HepG2 (cell line): ENCODE data around the gene ERF. TPM values are rescaled to one million over a fixed set of nuclear protein-coding genes. Genes with fewer than 3 reads are reported as not detected.
A peak's percentile ranks its signal among the peaks of the same experiment; 100 is the strongest.

ENCODE experiments used
- ATF2 ChIP-seq: sonication (generic); formaldehyde crosslinking; IDR thresholded peaks from 2 replicates; pipeline ENCODE4 v1.4.0; 2020; ENCODE audit warnings: missing genetic modification reagents
- DPF2 ChIP-seq: sonication (generic); formaldehyde crosslinking; IDR thresholded peaks from 2 replicates; pipeline ENCODE4 v1.4.0; 2020; ENCODE audit warnings: mild to moderate bottlenecking, low read depth, missing genetic modification reagents, borderline replicate concordance
- FOXK1 ChIP-seq: sonication (generic); formaldehyde crosslinking; IDR thresholded peaks from 2 replicates; pipeline ENCODE4 v1.4.0; 2020; ENCODE audit warnings: low read depth, missing genetic modification reagents, borderline replicate concordance
- MEF2D ChIP-seq: sonication (generic); formaldehyde crosslinking; IDR thresholded peaks from 2 replicates; pipeline ENCODE4 v1.5.1; 2020; ENCODE audit warnings: mild to moderate bottlenecking, missing genetic modification reagents
- NCOA2 ChIP-seq: sonication (generic); formaldehyde crosslinking; IDR thresholded peaks from 2 replicates; pipeline ENCODE4 v1.8.0; 2022; ENCODE audit warnings: inconsistent platforms
- PBX3 ChIP-seq: sonication (generic); formaldehyde crosslinking; IDR thresholded peaks from 2 replicates; pipeline ENCODE4 v1.8.1; 2023; ENCODE audit warnings: missing genetic modification reagents, inconsistent platforms, borderline replicate concordance
- PHF20 ChIP-seq: sonication (generic); formaldehyde crosslinking; IDR thresholded peaks from 2 replicates; pipeline ENCODE4 v1.5.0; 2020; ENCODE audit warnings: mild to moderate bottlenecking, missing genetic modification reagents
- SCMH1 ChIP-seq: sonication (generic); formaldehyde crosslinking; IDR thresholded peaks from 2 replicates; pipeline ENCODE4 v1.9.0; 2021; ENCODE audit warnings: missing genetic modification reagents, mild to moderate bottlenecking, borderline replicate concordance
- SNAPC4 ChIP-seq: sonication (generic); formaldehyde crosslinking; IDR thresholded peaks from 2 replicates; pipeline ENCODE4 v1.4.0; 2020; ENCODE audit warnings: mild to moderate bottlenecking, missing genetic modification reagents
- SP1 ChIP-seq, 2 experiments: fragments of 450-650 bp in 1 of 2; sonication (generic) in 1 of 2; formaldehyde crosslinking in 1 of 2; IDR thresholded peaks; 2 replicates each; pipeline versions ENCODE4 v1.4.0 to v1.6.1; 2016 to 2020; ENCODE audit warnings: missing genetic modification reagents in 1 of 2
- UBTF ChIP-seq: sonication (generic); formaldehyde crosslinking; IDR thresholded peaks from 2 replicates; pipeline ENCODE4 v1.4.0; 2020; ENCODE audit warnings: mild to moderate bottlenecking, missing genetic modification reagents
- ZBTB3 ChIP-seq: sonication (generic); formaldehyde crosslinking; IDR thresholded peaks from 2 replicates; pipeline ENCODE4 v1.4.0; 2020; ENCODE audit warnings: low read depth, mild to moderate bottlenecking, moderate library complexity, missing genetic modification reagents, borderline replicate concordance
- ZNF512 ChIP-seq: sonication (generic); formaldehyde crosslinking; IDR thresholded peaks from 2 replicates; pipeline ENCODE4 v1.4.0; 2020; ENCODE audit warnings: mild to moderate bottlenecking, missing genetic modification reagents
- ZNF607 ChIP-seq: sonication (generic); formaldehyde crosslinking; IDR thresholded peaks from 2 replicates; pipeline ENCODE4 v1.5.1; 2020; ENCODE audit warnings: missing genetic modification reagents, mild to moderate bottlenecking, borderline replicate concordance
- ZSCAN25 ChIP-seq: sonication (generic); formaldehyde crosslinking; IDR thresholded peaks from 2 replicates; pipeline ENCODE4 v1.8.0; 2022; ENCODE audit warnings: mild to moderate bottlenecking, missing genetic modification reagents
- polyA plus RNA-seq, 8 experiments: library from polyadenylated mRNA; depleted of rRNA in 3 of 8; stranded (reverse) in 7 of 8; unstranded in 1 of 8; fragments of >200 nt; fragmentation: Illumina TruSeq in 4 of 8; extraction: Trizol in 4 of 8; gene quantifications; 2 replicates each; pipeline versions ENCODE4 v1.2.1 to v1.2.3, GENCODE V29; 2011 to 2016; ENCODE audit warnings: low read depth in 4 of 8, missing spikeins in 1 of 8, mixed read lengths in 1 of 8; ENCODE audit not compliant: insufficient read depth in 1 of 8
- total RNA-seq, 5 experiments: library from RNA; depleted of rRNA; stranded (reverse); fragments of >200 nt; fragmentation: Illumina TruSeq; extraction: Trizol; gene quantifications; 2 replicates each; pipeline ENCODE4 v1.2.3, GENCODE V29; 2016; ENCODE audit warnings: low read depth in 1 of 5

The ERF gene
- total and polyA plus RNA-seq, 2 of the 13 experiments (the other 11 are each of a cell fraction or from before 2014, with no cell fraction given): 67.1 to 69.9 TPM

- TF ChIP-seq DPF2 (CRISPR knock-in tag): no peak
- no peak for TF ChIP-seq SP1 (IDR thresholded peaks at IDR 0.05)
- TF ChIP-seq SP1 (CRISPR knock-in tag; IDR thresholded peaks at IDR 0.05): peak; percentile 50; the same call in 1 of the 2 replicates
- TF ChIP-seq PHF20 (CRISPR knock-in tag): peak; percentile 59; the same call in 1 of the 2 replicates
- TF ChIP-seq SNAPC4 (CRISPR knock-in tag): peak; percentile 51; the same call in 1 of the 2 replicates
- TF ChIP-seq ZBTB3 (CRISPR knock-in tag): no peak
- TF ChIP-seq PBX3 (CRISPR knock-in tag): no peak
- TF ChIP-seq ZNF607: no peak
- 0 out of 2 replicates have a peak, but pooled peaks have one; percentile 30 for TF ChIP-seq ZSCAN25 (CRISPR knock-in tag)
- 0 out of 2 replicates have a peak, but pooled peaks have one; percentile 63 for TF ChIP-seq FOXK1
- peak; percentile 49; the same call in 1 of the 2 replicates for TF ChIP-seq MEF2D
- TF ChIP-seq ZNF512 (CRISPR knock-in tag): no peak
- no peak for TF ChIP-seq SCMH1 (CRISPR knock-in tag)
- TF ChIP-seq ATF2 (CRISPR knock-in tag): peak; percentile 66; the same call in 1 of the 2 replicates
- TF ChIP-seq NCOA2 (CRISPR knock-in tag): peak; percentile 38; the same call in 1 of the 2 replicates
- peak; percentile 19; the same call in 1 of the 2 replicates for TF ChIP-seq UBTF (CRISPR knock-in tag)
Observed at GRCh38 chr19:42244347-42245220, 10.3 kb downstream of the ERF start (continued).
